Fibroblast of pulmonary artery (primary cell): ENCODE results near the gene F7.
"Not testable (repeated sequence)": the region's sequence is repeated elsewhere in the genome, so short reads cannot be mapped to it uniquely, and the experiment has no call there.

Experiments used
- DNase-seq: peaks from one replicate; pipeline ENCODE4 v3.0.0-alpha.2; 2010; ENCODE audit warnings: low read depth
- H3K4me3 ChIP-seq: replicated peaks from 2 replicates; pipeline ENCODE4 v1.5.1; 2011; ENCODE audit warnings: low read depth, mild to moderate bottlenecking, control low read depth, low read length, moderate library complexity
- CTCF ChIP-seq: IDR thresholded peaks from 2 replicates; pipeline ENCODE4 v1.5.1; 2011; ENCODE audit warnings: mild to moderate bottlenecking, control low read depth, low read length, inconsistent platforms; ENCODE audit errors: missing control alignments

Gene F7

DNA sequence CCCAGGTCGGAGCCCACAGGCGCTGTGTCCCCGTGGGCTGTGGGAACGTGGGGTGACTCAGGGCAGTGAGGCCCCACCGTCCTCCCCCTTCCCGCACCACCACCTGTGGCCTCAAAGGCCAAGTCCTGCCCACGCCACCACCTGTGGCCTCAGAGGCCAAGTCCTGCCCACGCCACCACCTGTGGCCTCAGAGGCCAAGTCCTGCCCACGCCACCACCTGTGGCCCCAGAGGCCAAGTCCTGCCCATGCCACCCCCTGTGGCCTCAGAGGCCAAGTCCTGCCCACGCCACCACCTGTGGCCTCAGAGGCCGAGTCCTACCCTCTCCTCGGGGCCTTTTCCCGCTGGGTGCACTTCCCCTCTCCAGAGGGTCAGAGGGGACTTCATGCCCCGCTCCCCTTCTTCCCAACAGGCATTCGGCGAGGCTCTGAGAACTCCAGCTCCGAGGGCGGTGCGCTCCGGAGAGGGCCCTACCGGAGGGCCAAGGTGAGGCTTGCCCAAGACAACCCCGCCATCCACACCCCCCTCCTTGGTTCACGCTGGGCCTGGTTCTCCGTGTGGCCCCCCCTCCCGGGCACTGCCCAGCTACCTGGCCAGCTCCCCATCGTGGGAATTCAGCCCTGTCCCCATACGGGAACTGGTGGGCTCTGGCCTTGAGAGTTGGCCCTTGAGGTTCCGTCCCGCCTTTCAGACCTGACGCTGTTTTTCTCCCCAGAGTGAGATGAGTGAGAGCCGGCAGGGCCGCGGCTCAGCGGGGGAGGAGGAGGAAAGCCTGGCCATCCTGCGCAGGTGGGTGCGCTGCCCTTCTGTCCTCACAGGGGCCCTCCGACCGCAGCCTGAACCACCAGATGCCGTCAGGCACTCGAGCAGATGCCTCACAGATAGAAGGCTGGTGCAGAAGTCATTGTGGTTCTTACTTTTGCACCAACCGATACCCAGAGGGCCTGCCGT, 27.4 kb upstream of the F7 start:
- no peak overlapping the region for H3K4me3 ChIP-seq
- TF ChIP-seq CTCF = no peak
- no peak for DNase-seq

DNA sequence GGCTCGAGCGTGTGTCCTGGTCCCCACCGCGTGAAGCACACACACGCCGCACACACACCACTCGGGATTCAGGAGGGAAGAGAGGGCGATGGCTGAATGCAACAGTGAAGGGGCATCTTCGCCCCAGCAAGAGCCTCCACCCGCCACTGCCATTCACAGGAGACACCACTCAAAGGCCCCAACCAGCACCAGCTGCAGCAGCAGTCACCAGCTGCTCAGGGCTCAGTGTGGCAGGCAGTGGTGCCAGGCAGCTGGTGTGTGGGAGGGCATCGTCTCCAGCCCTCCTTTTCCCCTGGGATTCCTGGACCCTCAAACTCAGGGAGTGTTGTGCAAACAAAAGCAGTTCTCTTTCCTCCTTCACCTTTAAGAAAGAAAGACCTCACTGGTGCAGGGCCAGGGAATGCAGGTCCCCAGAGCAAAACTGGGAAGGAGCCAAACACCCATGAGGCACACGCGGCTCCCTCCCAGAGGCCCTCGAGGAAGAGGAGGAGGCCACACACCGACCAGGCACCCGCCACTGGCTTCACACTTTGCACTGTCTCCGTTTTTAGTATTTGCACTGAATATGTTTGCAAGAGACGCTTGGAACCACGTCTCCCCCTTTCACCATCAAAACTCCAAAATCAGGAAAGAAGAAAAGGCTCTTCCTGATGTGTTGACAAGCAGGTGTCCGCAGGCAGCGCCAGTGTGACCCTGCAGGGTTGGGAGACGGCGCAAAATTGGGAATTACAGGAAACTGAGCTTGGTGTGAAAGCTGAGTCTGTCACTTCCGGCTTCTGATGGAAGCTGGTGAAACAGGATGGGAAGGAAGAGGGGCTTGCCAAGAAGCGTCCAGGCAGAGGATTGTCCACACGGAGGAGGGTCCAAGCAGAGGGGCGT, 26.4 kb upstream of the F7 start:
- DNase-seq = no peak
- TF ChIP-seq CTCF = no peak
- no peak overlapping the region for H3K4me3 ChIP-seq

DNA sequence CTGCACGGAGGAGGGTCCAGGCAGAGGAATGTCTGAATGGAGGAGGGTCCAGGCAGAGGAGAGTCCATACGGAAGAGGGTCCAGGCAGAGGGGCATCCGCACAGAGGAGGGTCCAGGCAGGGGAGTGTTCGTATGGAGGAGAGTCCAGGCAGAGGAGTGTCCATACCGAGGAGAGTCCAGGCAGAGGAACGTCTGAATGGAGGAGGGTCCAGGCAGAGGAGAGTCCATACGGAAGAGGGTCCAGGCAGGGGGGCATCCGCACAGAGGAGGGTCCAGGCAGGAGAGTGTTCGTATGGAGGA, 25.9 kb upstream of the F7 start:
- not testable (repeated sequence) for H3K4me3 ChIP-seq, DNase-seq

- no peak for DNase-seq
- no peak overlapping the region for H3K4me3 ChIP-seq
- TF ChIP-seq CTCF = no peak
Measured at GRCh38 chr13:113080361-113080831, 25.2 kb upstream of the F7 start.

- no peak for TF ChIP-seq CTCF
- DNase-seq = no peak
- H3K4me3 ChIP-seq = no peak overlapping the region
Measured at GRCh38 chr13:113080901-113081521, 24.6 kb upstream of the F7 start.

DNA sequence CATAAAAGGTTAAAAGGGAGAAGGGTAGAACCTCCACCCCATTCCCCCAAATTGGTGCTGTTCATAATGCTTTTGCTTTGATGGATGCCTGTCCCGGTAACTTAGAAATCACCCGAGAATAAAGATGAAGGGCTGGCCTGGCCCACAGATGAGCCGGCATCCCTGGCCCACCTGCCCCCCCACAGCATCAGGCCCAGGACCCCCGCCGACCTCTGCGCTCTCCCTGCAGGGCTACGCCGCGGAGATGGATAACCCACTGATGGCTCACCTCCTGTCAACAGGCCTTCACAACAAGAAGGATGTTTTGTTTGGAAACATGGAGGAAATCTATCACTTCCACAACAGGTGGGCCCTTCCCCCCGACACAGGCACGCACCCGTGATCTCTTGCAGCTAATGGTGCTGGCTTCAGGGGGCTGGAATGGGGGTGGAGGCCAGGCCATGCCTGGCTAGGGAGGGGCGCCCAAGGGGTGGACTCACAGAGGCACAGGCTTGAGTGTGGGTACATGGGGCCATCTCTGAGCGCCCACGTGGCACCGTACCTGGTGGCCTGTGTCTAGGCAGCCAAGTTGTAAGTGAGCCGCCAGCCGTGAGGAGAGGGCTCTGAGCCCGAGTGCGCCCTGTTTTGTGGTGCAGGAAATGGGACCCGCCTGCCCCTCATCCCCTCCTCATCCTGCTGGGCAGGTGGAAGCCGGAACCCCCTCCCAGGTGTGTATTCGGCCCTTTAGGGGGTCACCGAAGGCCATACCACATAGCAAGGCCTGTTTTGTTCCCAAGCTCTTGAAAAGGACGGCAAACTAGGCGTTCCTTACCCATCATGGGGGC, 23.2 kb upstream of the F7 start:
- no peak for DNase-seq
- H3K4me3 ChIP-seq = no peak overlapping the region
- no peak for TF ChIP-seq CTCF

DNA sequence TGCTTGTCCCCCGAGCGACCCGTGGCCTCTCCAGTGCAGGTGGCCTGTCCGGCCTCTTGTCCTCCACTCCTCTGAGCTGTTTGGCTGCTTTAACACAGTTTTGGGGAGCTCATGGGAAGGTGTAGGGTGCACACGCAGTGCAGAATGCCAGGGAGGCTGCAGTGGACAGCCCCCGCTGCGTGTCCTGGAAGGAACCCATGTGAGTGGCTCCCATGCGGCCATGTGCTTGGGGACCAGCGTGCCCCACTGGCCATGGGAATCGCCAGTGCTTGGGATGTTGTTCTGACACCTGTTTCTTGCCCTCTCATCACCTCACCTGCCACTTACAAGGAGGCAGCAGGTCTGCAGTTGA, 22.6 kb upstream of the F7 start:
- no peak overlapping the region for H3K4me3 ChIP-seq
- TF ChIP-seq CTCF = no peak
- DNase-seq = no peak
